ENCODE data around the gene CYB561D1. TPM values are rescaled to one million over a fixed set of nuclear protein-coding genes. Genes with fewer than 3 reads are reported as not detected.

Gene CYB561D1
- total RNA-seq, 1 donor from 2014 or later = 8.3 TPM

GRCh38 chr1:109537450-109538178 lies 43.7 kb downstream of the CYB561D1 start:
- TF ChIP-seq POLR2AphosphoS5 (IDR thresholded peaks at IDR 0.05; ENCODE audit: insufficient read depth in 1 of 2, low read depth in 1 of 2) (no peak), CTCF (IDR thresholded peaks at IDR 0.05) (no peak), POLR2A (IDR thresholded peaks at IDR 0.05) (no peak)
- Histone ChIP-seq H3K4me1 (peaks cover 5% of the 10 kb centered on the region), H3K36me3 (no peaks in the 10 kb centered on the region), H3K9me3 (no peaks in the 10 kb centered on the region), H3K27me3 (no peaks in the 10 kb centered on the region), H3K4me3 (no peak overlapping the region), H3K27ac (no peak overlapping the region)
- intact Hi-C loops (cut with DNase I) = loop anchor here (10.0 kb wide), 1 partner anchor 113 kb away; the partner anchor contains the start of gene PSMA5
- DNase-seq (ENCODE audit: extremely low spot score in 2 of 2) = peak in 1 of 2 donors; percentile 70

GRCh38 chr1:109538827-109539555 lies 45.1 kb downstream of the CYB561D1 start:
- Histone ChIP-seq H3K4me1 (no peaks in the 10 kb centered on the region), H3K9me3 (no peaks in the 10 kb centered on the region), H3K27ac (no peak overlapping the region), H3K27me3 (no peaks in the 10 kb centered on the region), H3K36me3 (no peaks in the 10 kb centered on the region), H3K4me3 (no peak overlapping the region)
- DNase-seq (ENCODE audit: extremely low spot score in 2 of 2) = peak in 1 of 2 donors; percentile 67
- TF ChIP-seq POLR2A (IDR thresholded peaks at IDR 0.05) = no peak
- TF ChIP-seq POLR2AphosphoS5 (IDR thresholded peaks at IDR 0.05; ENCODE audit: insufficient read depth in 1 of 2, low read depth in 1 of 2) = no peak
- TF ChIP-seq CTCF (IDR thresholded peaks at IDR 0.05) = no peak
- intact Hi-C loops (cut with DNase I) = loop anchor here (10.0 kb wide), 1 partner anchor 114 kb away; the partner anchor contains the start of gene PSMA5

GRCh38 chr1:109539676-109540075 lies 45.8 kb downstream of the CYB561D1 start, which contains the start of gene GPR61:
Gene GPR61, plus strand, starts transcription at chr1:109539872. Its CDS starts 3,151 bp downstream, at chr1:109543023.
- Histone ChIP-seq H3K27ac (no peak within 1 kb of the TSS), H3K9me3 (no peaks in the 10 kb centered on the region), H3K4me1 (no peaks in the 10 kb centered on the region), H3K36me3 (no peaks in the 10 kb centered on the region), H3K4me3 (no peak within 1 kb of the TSS), H3K27me3 (no peaks in the 10 kb centered on the region)
- TF ChIP-seq CTCF (IDR thresholded peaks at IDR 0.05) (no peak), POLR2A (IDR thresholded peaks at IDR 0.05) (no peak), POLR2AphosphoS5 (IDR thresholded peaks at IDR 0.05; ENCODE audit: insufficient read depth in 1 of 2, low read depth in 1 of 2) (no peak)
- intact Hi-C loops (cut with DNase I) = loop anchor here (10.0 kb wide), 2 partner anchors 85 to 115 kb away; partner anchors contain the start of gene PSMA5
- DNase-seq (ENCODE audit: extremely low spot score in 2 of 2) = no peak

GRCh38 chr1:109541102-109541501 lies 47.2 kb downstream of the CYB561D1 start:
- Histone ChIP-seq H3K4me3 (no peak overlapping the region), H3K36me3 (no peaks in the 10 kb centered on the region), H3K9me3 (no peaks in the 10 kb centered on the region), H3K27me3 (no peaks in the 10 kb centered on the region), H3K4me1 (no peaks in the 10 kb centered on the region), H3K27ac (no peak overlapping the region)
- TF ChIP-seq POLR2AphosphoS5 (IDR thresholded peaks at IDR 0.05; ENCODE audit: insufficient read depth in 1 of 2, low read depth in 1 of 2) = no peak
- no peak for TF ChIP-seq CTCF (IDR thresholded peaks at IDR 0.05)
- no peak for TF ChIP-seq POLR2A (IDR thresholded peaks at IDR 0.05)
- DNase-seq (ENCODE audit: extremely low spot score in 2 of 2) = no peak
- intact Hi-C loops (cut with DNase I) = loop anchor here (10.0 kb wide), 1 partner anchor 84 kb away; no protein-coding TSS in a partner anchor
